T-helper 1 cell treated with Interleukin-12 subunit alpha and Interleukin-12 subunit beta and Interleukin-4 antibody, amounts not matched to agents 30 ng/mL and 1 ng/mL, for 36 hours (primary cell): ENCODE results near the gene ZNF112. TPM values are rescaled to one million over a fixed set of nuclear protein-coding genes. Genes with fewer than 3 reads are reported as not detected.
"Not testable (repeated sequence)": the region's sequence is repeated elsewhere in the genome, so short reads cannot be mapped to it uniquely, and the experiment has no call there.

Experiments used
- intact Hi-C: fragments of 100-400 bp; cut with micrococcal nuclease; formaldehyde crosslinking; loops from one replicate; pipeline ENCODE4 v1.15.1; 2024
- total RNA-seq: library from RNA; stranded (reverse); gene quantifications from 2 replicates; pipeline ENCODE4 v1.2.3, GENCODE V29; 2022

Gene ZNF112
- total RNA-seq = not detected in 2 replicates

GRCh38 chr19:44356383-44357111 lies at the start of gene ZNF112:
TSS of gene ZNF112 (minus strand) at chr19:44356680. CDS start at chr19:44340539, 16,141 bp downstream.
- intact Hi-C loops = no loop called here

- intact Hi-C loops = no loop called here
Observed at GRCh38 chr19:44401139-44402115, 44.9 kb upstream of the ZNF112 start, which contains the start of gene ZNF285. TSS of gene ZNF285 (minus strand) at chr19:44401608. CDS start at chr19:44397213, 4,395 bp downstream.

GRCh38 chr19:44389268-44389667 lies 32.8 kb upstream of the ZNF112 start:
- intact Hi-C loops = loop anchor here (5.0 kb wide), 1 partner anchor 83 kb away; no protein-coding TSS in a partner anchor

DNA sequence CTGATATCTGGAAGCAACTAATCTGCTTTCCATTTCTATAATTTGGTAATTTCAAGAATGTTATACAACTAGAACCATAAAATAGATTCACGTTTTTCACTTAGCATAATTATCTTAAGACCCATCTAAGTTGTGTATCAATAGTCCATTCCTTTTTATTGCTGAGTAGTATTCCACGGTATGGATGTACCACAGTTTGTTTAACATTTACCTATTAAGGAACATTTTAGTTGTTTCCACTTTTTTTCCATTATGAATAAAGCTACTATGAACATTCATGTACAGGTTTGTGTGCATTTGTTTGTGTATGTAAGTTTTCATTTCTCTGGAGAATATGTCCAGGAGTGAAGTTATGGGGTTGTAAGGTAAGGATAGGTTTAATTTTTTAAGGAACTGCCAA lies 18.3 kb upstream of the ZNF112 start:
- intact Hi-C loops = no loop called here

DNA sequence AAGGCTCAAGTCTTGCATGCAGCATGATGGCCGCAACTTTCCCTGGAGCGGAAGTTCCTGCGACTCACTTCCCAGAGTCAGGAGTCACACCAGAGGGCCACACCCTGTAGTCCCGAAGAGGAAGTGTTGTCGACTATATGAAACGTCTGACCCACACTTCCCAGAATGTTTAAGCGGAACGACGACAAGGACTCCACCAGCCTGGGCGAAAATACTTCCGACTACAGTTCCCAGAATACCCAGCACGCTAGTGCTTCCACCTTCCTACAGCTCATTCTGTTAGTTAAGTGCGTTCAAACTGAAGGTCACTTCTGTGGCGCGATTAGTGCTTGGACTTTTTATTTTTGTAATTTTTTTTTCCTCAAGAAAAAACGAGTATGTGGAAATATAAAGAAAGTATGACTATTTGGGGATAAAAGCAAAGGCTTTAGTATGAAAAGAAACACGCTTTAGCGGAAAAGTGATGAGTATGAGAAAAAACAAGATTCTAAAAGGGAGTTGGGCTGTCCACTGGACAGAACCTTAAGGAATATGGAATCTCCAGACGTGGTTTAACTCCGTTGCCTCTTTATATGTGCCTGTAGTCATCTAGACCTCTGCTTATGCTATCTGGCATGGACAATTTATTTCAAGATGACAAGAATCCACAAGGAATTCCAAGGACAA lies 15.5 kb upstream of the ZNF112 start:
- intact Hi-C loops = no loop called here

GRCh38 chr19:44367024-44367423 lies 10.5 kb upstream of the ZNF112 start:
- intact Hi-C loops = no loop called here

- intact Hi-C loops = no loop called here
Observed at GRCh38 chr19:44346556-44346955, 9.9 kb downstream of the ZNF112 start.

GRCh38 chr19:44345959-44346358 lies 10.5 kb downstream of the ZNF112 start:
- intact Hi-C loops = no loop called here

- intact Hi-C loops = no loop called here
Observed at GRCh38 chr19:44344255-44344654, 12.2 kb downstream of the ZNF112 start.

DNA sequence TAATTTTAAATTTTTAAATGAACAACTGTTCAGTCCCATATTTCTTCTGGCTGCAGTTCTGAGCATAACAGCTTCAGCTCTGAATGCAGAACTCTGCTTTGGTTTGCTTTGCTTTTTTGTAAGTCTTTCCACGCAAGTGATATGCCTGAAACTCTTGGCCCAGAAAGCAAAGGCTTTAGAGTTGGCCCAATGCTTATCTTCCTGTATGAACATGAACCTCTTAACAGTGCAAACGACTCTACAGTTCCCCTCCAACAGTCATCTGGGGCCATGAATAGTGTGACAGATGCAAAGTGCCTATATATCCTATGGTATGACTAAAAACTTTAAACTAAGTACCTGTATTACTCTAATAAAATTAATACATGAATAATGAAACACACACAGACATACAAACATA lies 14.7 kb downstream of the ZNF112 start:
- intact Hi-C loops = no loop called here

- intact Hi-C loops = not testable (repeated sequence)
Observed at GRCh38 chr19:44334639-44335038, 21.8 kb downstream of the ZNF112 start.

- intact Hi-C loops = no loop called here
Observed at GRCh38 chr19:44332145-44332544, 24.3 kb downstream of the ZNF112 start.

GRCh38 chr19:44315883-44316282 lies 40.6 kb downstream of the ZNF112 start:
- intact Hi-C loops = no loop called here

DNA sequence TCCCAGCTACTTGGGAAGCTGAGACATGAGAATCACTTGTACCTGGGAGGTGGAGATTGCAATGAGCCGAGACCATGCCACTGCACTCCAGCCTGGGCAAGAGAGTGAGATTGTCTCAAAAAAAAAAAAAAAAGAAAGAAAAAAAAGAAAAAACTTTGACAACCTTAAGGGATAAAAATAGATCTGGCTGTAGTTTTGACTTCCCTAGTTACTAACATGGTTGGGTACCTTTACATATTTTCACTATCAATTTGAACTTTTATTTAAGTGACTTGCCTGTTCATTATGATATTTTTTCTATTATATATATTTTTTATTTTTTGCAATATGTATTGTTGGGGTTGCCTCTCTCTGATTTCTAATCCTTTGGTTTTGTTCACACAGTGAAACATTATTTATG lies 43.2 kb downstream of the ZNF112 start:
- intact Hi-C loops = no loop called here

GRCh38 chr19:44308011-44308410 lies 48.5 kb downstream of the ZNF112 start:
- intact Hi-C loops = no loop called here

DNA sequence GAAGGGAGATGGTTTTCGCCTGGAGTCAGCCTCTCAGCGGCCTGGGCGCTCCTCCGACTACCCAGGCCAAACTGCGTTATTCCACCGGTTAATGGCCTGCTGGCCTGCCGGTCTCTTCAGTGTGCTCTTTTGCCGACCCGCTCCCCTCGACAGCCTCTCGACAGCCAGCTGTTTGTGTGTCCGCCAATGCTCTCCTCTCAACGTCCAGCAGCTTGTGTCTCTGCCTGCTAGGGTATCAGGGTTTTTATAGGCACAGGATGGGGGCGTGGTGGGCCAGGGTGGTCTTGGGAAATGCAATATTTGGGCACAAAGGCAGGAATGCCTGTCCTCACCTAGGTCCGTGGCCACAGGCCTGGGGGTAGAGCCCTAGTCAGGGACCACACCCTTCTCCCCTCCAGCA lies 50.2 kb downstream of the ZNF112 start:
- intact Hi-C loops = no loop called here

GRCh38 chr19:44305457-44305856 lies 51.0 kb downstream of the ZNF112 start:
- intact Hi-C loops = loop anchor here (1.0 kb wide), 4 partner anchors 93 to 370 kb away; partner anchors contain the start of genes ZNF155, ZNF227 and ZNF45

GRCh38 chr19:44304659-44305193 lies 51.8 kb downstream of the ZNF112 start, which contains the start of gene ZNF235:
TSS of gene ZNF235 (minus strand) at chr19:44305025. CDS start at chr19:44303404, 1,621 bp downstream.
- intact Hi-C loops = loop anchor here (1.0 kb wide), 8 partner anchors 92 to 369 kb away; partner anchors contain the start of genes ZNF155, ZNF224, ZNF225 and ZNF226

GRCh38 chr19:44303976-44304568 lies 52.4 kb downstream of the ZNF112 start:
- intact Hi-C loops = loop anchor here (1.0 kb wide), 4 partner anchors 139 to 232 kb away; partner anchors contain the start of genes ZNF224, ZNF225, ZNF226 and ZNF284

- intact Hi-C loops = no loop called here
Observed at GRCh38 chr19:44303320-44303719, 53.2 kb downstream of the ZNF112 start.
